Ramos (cell line): ENCODE measurements around the gene SEMA7A.

Source experiments
- in situ Hi-C: fragments of 300-500 bp; cut with MboI; formaldehyde crosslinking; loops from one replicate; pipeline ENCODE4 v1.14.3; 2022; ENCODE audit warnings: low sequenced_read_pairs; ENCODE audit not compliant: unreplicated experiment

Gene SEMA7A

GRCh38 chr15:74402873-74403587 lies 30.7 kb downstream of the SEMA7A start:
- in situ Hi-C loops: no loop called here

- in situ Hi-C loops: no loop called here
These were observed 31.4 kb downstream of the SEMA7A start for GRCh38 chr15:74402337-74402841.

GRCh38 chr15:74400915-74401757 lies 32.6 kb downstream of the SEMA7A start:
- in situ Hi-C loops: no loop called here

GRCh38 chr15:74400313-74400860 lies 33.4 kb downstream of the SEMA7A start:
- in situ Hi-C loops: no loop called here

- in situ Hi-C loops: no loop called here
These were observed 34.0 kb downstream of the SEMA7A start for GRCh38 chr15:74399511-74400312.

GRCh38 chr15:74399100-74399499 lies 34.7 kb downstream of the SEMA7A start:
- in situ Hi-C loops: no loop called here

- in situ Hi-C loops: no loop called here
These were observed 35.6 kb downstream of the SEMA7A start for GRCh38 chr15:74398183-74398582.

- in situ Hi-C loops: no loop called here
These were observed 36.3 kb downstream of the SEMA7A start for GRCh38 chr15:74397239-74398068.

GRCh38 chr15:74396445-74397238 lies 37.1 kb downstream of the SEMA7A start:
- in situ Hi-C loops: no loop called here

- in situ Hi-C loops: no loop called here
These were observed 37.7 kb downstream of the SEMA7A start for GRCh38 chr15:74396146-74396438.

- in situ Hi-C loops: no loop called here
These were observed 38.2 kb downstream of the SEMA7A start for GRCh38 chr15:74395319-74396145.

- in situ Hi-C loops: no loop called here
These were observed 39.5 kb downstream of the SEMA7A start for GRCh38 chr15:74394090-74394846.

GRCh38 chr15:74393423-74393822 lies 40.3 kb downstream of the SEMA7A start:
- in situ Hi-C loops: no loop called here

GRCh38 chr15:74392902-74393301 lies 40.9 kb downstream of the SEMA7A start:
- in situ Hi-C loops: no loop called here

GRCh38 chr15:74392451-74392830 lies 41.3 kb downstream of the SEMA7A start:
- in situ Hi-C loops: no loop called here

- in situ Hi-C loops: no loop called here
These were observed 41.9 kb downstream of the SEMA7A start for GRCh38 chr15:74391582-74392450.
